ENCODE results near the gene THAP10.
"Not testable (repeated sequence)": the region's sequence is repeated elsewhere in the genome, so short reads cannot be mapped to it uniquely, and the experiment has no call there.

The THAP10 gene

DNA sequence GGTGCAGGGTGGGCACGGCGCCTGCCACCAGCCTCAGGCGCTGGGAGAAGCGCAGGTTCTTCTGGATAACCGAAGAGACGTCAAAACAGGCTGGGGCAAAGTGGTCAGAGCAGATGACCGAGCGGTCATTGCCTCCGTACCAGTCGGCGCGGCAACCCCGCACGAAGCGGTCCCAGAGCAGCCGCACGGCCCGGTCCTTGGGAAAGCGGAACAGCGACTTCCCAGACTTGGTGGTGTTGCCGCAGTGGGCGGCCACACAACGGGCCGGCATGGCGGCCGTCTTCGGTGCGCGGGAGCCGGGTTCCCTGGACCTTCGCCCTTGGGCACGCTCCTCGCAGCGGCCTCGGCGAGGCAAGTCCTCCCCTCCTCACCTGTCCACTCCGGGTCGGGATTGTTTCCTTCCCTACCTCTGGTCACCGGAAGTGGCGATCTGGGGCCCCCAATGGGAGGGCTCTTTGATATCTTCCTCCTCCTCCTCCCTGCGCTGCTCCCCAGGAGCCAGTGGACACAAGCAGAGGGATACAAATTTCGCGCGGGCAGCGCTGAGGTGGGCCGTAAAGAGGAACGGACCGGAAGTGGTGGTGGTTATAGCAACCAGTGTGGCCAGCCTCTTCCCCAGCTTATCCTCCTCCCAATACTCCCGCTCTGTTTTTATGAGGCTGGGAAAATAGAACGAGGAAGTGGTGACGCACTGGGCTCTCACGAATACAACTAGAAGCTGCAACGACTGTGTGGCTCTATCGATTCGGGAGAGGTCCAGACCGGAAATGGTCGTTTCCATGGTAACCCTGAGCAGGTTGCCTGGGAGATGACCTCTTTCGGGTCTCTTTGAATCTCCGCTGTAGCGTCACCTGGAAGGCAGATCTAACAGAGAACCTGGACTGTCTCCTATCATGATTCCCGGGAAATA lies at the start of gene THAP10, which contains the start of gene LRRC49:
TSS of gene THAP10 (minus strand) at position 432 of the 910 bp plus-strand sequence. CDS start at position 271, 161 bp downstream.
TSS of gene LRRC49 (plus strand) at position 825 of the 910 bp plus-strand sequence. CDS start at position 894, 69 bp downstream.
- DNase-seq (ENCODE audit: low spot score): peak; percentile 82
- in situ Hi-C loops (cut with MboI; ENCODE audit: low sequenced_read_pairs, unreplicated experiment): no loop called here
- no peak for TF ChIP-seq CTCF (IDR thresholded peaks at IDR 0.05; ENCODE audit: borderline replicate concordance, control extremely low read depth, extremely low read depth, insufficient read depth, missing control alignments)

GRCh38 chr15:70936326-70936725 lies 44.1 kb upstream of the THAP10 start:
- in situ Hi-C loops (cut with MboI; ENCODE audit: low sequenced_read_pairs, unreplicated experiment): no loop called here
- TF ChIP-seq CTCF (IDR thresholded peaks at IDR 0.05; ENCODE audit: borderline replicate concordance, control extremely low read depth, extremely low read depth, insufficient read depth, missing control alignments): no peak
- no peak for DNase-seq (ENCODE audit: low spot score)

GRCh38 chr15:70935631-70936030 lies 43.4 kb upstream of the THAP10 start:
- no peak for DNase-seq (ENCODE audit: low spot score)
- no peak for TF ChIP-seq CTCF (IDR thresholded peaks at IDR 0.05; ENCODE audit: borderline replicate concordance, control extremely low read depth, extremely low read depth, insufficient read depth, missing control alignments)
- in situ Hi-C loops (cut with MboI; ENCODE audit: low sequenced_read_pairs, unreplicated experiment): no loop called here

GRCh38 chr15:70933411-70933810 lies 41.2 kb upstream of the THAP10 start:
- no peak for DNase-seq (ENCODE audit: low spot score)
- in situ Hi-C loops (cut with MboI; ENCODE audit: low sequenced_read_pairs, unreplicated experiment): no loop called here
- no peak for TF ChIP-seq CTCF (IDR thresholded peaks at IDR 0.05; ENCODE audit: borderline replicate concordance, control extremely low read depth, extremely low read depth, insufficient read depth, missing control alignments)

GRCh38 chr15:70932397-70932796 lies 40.2 kb upstream of the THAP10 start:
- TF ChIP-seq CTCF (IDR thresholded peaks at IDR 0.05; ENCODE audit: borderline replicate concordance, control extremely low read depth, extremely low read depth, insufficient read depth, missing control alignments): no peak
- DNase-seq (ENCODE audit: low spot score): no peak
- in situ Hi-C loops (cut with MboI; ENCODE audit: low sequenced_read_pairs, unreplicated experiment): no loop called here

GRCh38 chr15:70931821-70932220 lies 39.6 kb upstream of the THAP10 start:
- DNase-seq (ENCODE audit: low spot score): no peak
- no peak for TF ChIP-seq CTCF (IDR thresholded peaks at IDR 0.05; ENCODE audit: borderline replicate concordance, control extremely low read depth, extremely low read depth, insufficient read depth, missing control alignments)
- in situ Hi-C loops (cut with MboI; ENCODE audit: low sequenced_read_pairs, unreplicated experiment): no loop called here

- in situ Hi-C loops (cut with MboI; ENCODE audit: low sequenced_read_pairs, unreplicated experiment); DNase-seq (ENCODE audit: low spot score): not testable (repeated sequence)
Measured at GRCh38 chr15:70926914-70927313, 34.7 kb upstream of the THAP10 start.

Measured in GM13976 (cell line).